Stimulated activated CD8-positive, alpha-beta memory T cell treated with anti-CD3 and anti-CD28 coated beads, Interleukin-12 subunit alpha, Interleukin-12 subunit beta, amount 100 ng/mL, for 1 hour (primary cell): ENCODE data around the gene DIP2B.
"Not testable (repeated sequence)": the region's sequence is repeated elsewhere in the genome, so short reads cannot be mapped to it uniquely, and the experiment has no call there.

Experiments used
- DNase-seq: peaks from one replicate; pipeline ENCODE4 v3.0.0-alpha.2; 2020; ENCODE audit warnings: low read depth

Gene DIP2B

DNA sequence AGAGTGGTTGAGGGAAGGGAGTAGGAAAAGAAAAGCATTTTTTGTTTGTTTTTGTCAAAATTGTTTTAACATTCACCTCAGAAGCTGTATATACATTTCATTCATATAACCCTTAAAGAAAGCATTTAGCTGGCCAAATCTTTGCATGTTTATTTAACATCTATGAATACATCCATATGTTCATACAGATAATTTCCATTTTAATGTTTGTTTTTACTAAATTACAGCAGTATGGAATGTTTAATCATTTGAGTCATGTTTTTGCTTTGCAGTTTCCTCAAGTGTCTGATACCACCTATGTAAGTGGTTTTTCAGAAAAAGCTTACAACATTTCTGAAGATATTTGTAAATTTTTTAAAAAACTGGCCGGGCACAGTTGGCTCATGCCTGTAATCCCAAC is 174.8 kb downstream of the DIP2B start:
- no peak for DNase-seq

DNA sequence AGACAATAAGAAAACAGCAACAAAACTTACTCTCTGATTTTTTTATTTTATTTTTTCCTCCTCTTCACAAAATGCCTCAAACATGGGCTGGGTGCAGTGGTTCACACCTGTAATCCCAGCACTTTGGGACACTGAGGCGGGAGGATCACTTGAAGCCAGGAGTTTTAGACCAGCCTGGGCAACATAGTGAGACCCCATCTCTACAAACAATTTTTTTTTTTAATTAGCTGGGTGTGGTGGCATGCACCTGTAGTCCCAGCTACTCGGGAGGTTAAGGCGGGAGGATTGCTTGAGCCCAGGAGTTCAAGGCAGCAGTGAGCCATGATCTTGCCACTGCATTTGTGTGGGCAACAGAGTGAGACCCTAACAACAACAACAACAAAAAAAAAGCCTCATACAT is 176.3 kb downstream of the DIP2B start:
- DNase-seq: not testable (repeated sequence)

DNA sequence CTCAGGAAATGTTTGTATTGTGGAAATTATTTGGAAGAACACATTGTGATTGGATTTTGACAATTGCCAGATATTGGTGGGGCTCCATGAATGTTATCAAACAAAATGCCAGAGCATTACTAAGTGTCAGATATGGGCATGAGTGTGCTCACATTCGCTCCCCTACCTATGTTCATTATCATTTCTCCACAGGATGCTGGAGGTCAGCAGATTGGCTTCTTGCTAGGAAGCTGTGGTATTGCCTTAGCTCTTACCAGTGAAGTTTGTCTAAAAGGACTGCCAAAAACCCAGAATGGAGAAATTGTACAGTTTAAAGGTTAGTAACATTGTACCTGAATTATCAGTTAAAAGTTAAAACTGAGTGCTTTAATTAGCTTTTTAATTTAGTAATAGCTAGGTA is 180.9 kb downstream of the DIP2B start:
- DNase-seq: no peak

DNA sequence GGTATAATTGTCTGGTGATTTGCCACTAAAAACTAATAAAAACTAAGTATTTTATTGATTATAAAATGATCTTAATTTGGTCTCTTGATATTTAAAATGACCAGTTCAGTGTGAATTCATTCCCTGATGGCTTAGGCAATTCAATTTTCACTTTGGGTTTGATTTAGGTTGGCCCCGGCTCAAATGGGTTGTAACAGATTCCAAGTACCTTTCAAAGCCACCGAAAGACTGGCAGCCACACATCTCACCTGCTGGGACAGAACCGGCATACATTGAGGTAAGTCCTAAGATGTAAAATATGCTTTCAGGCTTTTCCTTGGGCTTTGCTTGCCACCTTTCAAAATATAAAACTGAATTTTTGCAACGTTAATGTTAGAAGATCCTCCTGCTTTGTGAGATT is 181.6 kb downstream of the DIP2B start:
- DNase-seq: no peak

DNA sequence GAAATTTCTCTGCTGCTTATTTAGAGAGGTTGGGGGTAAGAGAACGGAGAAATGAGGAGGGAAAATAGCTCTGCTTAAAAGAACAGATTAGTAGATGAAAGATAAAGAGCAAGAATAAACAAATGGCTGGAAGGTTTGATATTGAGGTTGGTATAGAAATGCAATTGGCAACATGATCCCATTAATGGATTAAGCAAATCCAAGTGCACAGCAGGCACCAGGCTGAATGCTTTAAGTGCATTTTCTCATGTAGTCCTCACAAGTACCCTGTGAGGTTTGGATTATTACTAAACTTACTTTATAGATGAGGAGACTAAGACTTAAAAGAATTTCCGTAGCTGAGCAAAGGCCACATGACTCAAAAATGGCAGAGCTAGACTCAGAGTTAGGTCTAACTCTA is 182.2 kb downstream of the DIP2B start:
- DNase-seq: no peak

DNA sequence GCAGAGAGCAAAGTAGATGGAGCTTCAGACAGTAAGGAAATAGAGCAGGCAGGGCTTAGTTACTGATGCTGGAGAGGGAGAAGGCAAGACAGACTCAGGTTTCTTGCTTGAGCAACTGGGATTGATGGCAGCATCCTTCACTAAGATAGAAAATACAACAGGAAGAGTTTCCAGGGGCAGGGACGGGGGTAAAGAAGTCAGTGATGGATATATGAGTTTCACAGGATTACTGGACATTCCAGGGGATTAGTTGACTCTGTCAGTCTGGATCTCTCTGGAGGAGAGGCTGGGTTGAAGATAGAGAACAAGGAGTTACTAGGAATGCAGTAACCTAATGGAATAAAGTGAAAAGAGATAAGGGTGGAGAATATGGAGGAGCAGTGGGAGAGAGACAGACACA is 184.7 kb downstream of the DIP2B start:
- DNase-seq: no peak

DNA sequence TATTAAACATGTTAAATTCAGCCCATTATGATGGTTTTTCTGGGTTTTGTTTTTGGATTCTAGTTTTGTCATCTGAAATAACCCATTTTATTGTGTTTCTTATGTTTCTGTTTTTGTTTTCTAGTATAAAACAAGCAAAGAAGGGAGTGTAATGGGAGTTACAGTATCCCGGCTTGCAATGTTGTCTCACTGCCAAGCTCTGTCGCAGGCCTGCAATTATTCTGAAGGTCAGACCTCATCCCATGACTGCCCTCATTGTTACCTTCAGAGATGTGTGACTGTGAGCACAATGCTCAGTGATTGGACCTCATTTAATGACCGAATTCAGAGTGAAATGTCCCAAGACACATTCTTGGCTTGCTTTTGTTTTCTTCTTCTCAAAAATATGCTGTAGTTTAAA is 186.1 kb downstream of the DIP2B start:
- no peak for DNase-seq

DNA sequence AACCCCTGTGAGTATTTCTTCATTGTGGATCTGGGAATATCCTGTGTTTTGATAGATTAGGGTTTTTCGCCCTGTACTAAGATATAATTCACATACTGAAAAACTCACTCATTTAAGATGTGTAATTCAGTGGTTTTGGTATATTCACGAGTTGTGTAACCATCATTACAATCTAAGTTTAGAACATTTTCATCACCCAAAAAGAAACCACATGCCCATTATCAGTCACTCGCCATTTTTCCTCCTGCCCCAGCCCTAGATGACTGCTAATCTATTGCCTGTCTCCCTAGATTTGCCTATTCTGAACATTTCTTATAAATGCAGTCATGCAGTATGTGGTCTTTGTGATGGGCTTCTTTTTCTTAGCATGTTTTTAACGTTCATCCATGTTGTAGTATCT is 191.2 kb downstream of the DIP2B start:
- DNase-seq: no peak

DNA sequence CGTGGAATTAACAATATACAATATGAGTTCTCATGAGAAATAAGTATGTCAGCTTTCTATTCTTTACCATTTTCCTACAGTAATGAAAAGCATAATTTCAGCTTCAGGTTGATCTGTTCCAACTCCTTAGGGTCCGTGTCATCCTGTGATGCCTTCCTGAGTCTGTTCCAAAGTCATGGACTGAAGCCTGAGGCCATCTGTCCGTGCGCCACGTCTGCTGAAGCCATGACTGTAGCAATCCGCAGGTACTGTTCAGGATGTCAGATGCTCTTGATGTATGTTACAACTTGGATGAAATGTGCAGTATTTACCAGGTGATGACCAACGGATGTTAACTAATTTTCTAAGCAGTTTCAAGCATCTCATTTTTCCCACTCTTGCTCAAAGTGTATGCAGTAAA is 192.1 kb downstream of the DIP2B start:
- no peak for DNase-seq

DNA sequence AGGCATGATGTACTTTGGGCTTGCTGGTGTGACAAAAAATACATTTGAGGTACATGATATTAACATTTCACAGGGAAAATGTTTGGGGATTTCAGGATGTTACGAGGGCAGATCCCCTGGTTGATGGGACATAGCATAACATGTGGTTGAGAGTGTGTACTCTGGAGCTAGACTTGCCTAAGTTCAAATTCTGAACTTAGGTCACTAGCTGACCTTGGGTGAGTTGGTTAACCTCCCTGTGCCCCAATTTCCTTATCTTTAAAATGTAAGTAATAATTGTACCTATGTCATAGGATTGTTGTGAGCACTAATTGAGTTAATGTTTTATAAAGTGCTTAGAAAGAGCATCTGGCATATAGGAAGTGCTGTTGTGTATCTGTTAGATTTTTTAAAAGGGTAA is 194.4 kb downstream of the DIP2B start:
- DNase-seq: no peak

DNA sequence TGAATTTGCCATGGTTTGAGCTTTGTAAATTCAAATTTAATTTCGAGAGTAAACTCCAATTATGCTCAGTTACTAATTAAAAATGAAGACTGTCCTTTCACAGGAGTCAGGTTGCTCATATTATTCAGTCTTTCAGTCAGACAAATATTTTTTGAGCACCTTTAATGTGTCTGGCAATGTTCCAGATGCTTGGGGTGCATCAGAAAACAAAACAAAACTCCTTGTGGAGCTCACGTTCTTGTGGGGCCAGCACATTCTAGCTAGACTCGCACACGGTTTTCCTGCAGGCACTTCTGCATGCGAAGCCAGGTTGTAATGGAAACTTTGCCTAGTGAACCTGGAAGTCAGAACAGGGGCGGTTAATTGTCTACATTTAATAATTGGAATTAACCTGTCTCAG is 195.2 kb downstream of the DIP2B start:
- no peak for DNase-seq

DNA sequence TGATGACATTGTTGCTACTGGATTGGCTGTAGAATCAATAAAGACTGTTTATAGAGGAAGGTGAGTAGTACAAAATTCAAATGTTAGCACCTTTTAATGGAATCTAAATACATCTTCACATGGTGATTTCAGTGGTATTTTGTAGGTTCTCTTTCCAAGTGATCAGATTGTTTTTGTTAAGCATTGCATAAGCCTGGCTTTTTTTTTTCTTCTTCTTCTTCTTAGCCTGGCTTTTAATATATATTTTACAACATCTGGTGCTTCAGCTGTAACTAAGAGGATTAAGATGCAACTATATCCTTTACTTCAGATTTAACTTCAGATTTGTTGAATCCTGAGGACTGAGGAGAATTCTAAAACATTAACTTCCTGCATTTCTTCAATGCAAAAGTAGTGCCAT is 201.8 kb downstream of the DIP2B start:
- no peak for DNase-seq

DNA sequence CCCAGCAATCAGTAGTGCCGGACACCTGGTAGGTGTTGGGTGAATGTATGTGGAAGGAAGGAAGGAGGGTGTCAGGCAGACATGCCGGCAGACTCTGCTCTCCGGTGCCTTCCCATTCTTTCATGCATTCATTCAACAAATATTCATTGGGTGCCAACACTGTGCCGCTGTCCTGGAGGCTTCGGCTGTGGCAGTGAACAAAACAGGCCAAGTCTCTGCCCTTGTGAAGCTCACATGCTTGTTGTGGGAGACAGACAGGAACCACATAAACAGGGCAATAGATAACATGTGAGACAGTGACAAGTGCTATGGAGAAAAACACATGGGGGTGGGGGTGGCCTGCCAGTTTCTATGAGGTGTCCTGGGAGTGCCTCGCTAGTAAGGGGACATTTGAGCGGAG is 202.6 kb downstream of the DIP2B start:
- no peak for DNase-seq

DNA sequence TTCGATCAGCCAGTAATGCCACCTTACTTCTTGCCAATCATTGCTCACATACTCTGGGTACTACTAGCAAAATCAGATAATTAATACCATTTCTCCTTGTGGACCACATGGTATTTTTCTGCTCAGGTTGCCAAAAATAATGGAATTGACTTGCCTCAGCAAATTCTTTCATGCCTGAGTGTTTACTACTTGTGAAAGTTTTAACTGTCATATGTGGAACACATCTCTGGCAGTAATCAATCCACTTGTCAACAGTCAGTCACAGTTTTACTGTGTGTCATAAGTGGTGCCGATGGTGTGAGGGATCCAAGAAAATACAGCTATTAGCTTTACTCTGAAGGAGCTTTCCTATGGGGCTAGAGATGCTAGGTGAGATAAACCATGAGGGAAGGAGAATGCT is 203.8 kb downstream of the DIP2B start:
- DNase-seq: no peak

DNA sequence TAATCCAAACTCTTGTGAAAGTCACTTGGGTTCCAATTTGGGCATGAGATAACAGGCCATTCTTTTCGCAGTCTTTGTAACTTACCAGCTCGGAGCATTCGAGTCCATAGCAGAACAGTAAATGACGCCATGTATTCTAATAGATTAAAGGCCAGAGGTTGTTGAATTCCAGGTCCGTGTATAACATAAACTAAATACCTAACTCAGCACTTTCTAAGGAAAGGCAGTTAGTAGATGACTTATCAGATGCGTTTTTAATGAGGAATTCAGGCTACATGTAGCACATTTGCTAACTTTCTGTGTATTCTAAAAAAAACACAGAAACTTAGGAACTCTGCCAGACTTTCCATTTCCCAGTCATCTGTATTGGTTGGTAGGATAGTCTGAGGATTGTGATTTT is 206.3 kb downstream of the DIP2B start:
- DNase-seq: no peak

DNA sequence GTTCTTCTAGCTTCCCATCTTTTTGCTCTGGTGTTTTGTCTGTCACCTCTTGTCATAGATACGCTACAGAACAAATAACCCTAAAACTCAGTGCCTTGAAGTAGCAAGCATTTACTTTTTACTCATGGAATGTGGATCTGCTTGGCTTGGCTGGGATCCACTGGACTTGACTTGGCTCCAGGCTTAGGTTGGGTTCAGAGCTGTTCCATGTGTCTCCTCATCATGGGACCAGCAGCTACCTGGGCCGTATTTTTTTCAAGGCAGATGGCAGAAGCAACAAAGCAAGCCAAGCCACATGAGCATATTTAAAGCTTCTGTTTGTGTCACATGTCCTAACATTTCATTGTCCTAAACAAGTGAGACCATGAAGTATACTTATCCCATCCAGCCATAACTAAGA is 210.4 kb downstream of the DIP2B start:
- no peak for DNase-seq

DNA sequence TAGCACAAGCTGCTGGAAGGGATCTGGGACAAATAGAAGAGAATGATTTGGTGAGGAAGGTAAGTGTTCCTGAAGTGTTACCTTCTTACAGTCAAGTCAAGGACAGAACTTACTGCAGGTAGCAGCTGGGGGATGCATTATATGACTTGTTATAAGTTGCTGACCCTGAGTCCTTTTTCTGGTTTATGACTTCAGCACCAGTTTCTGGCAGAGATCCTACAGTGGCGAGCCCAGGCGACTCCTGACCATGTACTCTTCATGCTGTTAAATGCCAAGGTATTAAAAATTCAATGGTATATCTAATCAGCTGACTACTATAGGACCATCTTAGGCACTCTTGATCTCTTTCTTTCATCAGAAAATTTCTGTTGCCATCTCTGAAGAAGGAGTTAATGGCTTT is 214.0 kb downstream of the DIP2B start:
- DNase-seq: no peak

DNA sequence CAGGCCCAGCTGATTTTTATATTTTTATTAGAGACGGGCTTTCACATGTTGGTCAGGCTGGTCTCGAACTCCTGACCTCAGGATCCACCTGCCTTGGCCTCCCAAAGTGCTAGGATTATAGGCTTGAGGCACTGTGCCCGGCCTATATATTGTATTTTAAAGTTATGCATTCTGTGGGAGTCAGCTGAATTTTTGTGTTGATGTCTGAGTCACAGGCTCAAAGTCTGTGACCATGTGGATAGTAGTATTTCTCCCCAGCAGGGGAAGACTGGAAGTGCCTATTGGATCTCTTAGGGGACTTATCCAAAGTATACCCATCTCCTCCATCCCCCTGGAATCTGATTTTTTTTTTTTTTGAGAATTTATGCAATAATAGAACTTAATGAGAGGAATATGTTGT is 215.3 kb downstream of the DIP2B start:
- DNase-seq: no peak

DNA sequence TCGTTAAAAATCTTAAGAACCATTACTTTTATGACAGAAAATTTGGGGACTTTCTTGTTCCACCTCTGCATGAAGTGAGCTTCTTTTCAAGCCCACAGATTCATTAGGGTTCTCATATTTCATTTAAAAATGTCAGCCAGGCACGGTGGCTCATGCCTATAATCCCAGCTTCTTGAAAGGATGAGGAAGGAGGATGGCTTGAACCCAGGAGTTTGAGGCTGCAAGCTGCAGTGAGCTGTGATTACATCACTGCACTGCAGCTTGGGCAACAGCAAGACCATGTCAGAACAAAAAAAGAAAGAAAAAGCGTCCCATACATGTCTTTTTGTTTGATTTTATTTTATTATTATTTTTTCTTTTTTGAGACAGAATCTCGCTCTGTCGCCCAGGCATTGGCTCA is 215.7 kb downstream of the DIP2B start:
- no peak for DNase-seq

DNA sequence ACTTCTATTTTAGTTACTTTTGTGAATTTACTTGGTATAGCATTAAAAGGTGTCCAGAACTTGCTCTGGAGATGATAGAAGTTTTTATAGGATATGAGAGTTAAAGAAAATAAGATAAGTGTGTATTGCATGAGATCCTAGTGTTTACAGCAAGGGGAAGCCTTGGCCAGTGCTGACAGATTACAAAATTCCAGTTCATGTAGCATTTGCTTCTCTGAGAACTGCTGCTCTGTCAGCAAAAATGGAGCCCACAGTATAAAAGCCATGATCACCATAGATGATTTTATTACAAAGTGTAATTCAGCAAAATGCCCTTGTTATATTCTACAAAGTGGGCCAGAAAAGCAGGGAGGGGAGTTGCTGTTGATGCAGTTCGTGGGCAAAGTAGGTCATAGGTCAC is 219.1 kb downstream of the DIP2B start:
- no peak for DNase-seq

DNA sequence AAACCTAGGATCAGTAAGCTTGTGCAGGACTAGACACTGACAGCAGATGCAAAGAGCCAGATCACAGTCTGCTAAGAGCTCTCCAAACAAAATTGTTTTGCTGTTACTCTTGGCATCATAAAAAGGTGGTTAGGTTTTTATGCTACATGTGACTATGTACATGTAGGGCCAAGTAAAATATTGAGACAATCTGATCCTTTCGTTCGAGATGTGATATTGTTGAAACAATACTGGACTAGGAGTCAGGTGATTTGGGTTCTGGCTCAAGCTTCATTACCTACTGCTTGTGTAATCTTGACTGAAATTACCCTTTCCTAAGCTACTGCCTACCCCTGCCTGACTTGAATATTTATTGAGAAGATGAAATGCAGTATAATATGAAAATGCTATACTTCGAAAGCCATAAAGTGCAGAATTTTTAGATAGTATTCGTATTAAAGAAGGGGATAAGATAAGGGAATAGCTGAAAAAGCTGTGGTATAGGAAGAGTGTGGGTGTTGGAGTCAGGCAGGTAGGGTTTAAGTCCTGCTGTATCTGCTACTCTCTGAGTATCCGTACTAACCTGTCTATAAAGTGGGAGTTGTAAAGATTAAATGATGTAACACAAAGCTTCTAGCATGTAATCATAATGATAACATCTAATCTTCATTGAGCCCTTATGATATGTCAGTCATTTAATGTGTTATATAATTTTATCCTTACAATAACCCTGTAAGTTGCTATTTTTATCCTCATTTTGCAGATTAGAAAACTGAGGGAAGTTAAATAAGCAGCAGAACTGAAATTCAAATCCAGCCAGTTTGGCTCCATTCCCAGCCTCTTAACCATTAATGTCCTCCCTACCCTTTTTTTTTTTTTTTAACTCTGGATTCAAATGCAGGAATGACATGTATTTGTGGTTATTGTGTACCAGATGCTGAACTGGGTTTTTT is 220.5 kb downstream of the DIP2B start:
- no peak for DNase-seq

DNA sequence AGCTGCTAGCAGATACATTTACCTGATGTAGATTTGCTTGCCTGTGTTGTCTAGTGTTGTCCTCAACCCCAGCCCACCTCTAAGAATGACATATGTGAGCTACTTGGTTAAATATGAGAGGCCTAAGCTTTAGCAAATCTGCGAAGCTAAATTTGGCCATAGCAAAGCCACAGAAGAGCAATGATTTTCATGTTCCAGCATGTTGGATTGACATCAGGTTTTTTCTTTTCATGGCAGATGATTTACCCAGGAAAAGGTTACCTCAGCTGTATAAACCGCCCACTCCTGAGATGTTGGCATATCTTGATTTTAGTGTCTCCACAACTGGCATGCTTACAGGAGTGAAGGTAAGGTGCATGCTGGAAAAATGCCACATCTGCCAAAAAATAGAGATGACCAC is 222.7 kb downstream of the DIP2B start:
- no peak for DNase-seq

DNA sequence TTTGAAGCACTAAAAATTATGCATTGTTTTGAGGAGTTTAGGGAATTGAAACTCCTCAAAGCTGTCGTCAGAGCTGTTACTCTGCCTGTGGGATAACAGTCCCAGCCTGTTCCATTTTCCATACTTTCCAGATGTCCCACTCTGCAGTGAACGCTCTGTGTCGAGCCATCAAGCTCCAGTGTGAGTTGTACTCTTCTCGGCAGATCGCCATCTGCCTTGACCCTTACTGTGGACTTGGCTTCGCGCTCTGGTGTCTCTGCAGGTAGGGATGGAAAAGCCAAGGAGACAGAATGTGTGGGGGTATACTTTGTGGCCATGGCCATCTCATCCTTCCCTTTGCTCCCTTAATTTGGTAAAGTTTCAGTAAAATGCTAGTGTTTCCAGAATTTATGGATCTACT is 223.6 kb downstream of the DIP2B start:
- no peak for DNase-seq

DNA sequence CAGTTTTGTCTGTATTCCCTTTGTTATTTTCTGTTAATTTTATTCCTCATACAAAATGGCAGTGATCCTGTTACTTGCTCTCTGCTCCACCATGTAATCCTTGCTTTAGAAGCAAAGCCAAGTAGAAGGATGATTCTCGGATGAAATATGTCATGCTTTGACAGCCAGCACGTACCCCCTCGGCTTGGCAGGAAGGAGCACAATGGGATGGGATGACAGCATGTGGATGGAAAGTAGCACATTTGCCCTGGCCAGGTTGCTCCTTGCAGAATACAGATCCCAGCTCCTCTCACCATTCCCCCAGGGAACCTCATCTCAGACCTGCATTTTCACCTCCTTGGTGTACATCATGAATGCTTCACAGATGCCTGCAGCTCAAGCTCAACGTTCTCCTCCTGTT is 224.1 kb downstream of the DIP2B start:
- no peak for DNase-seq
